Measurements from ENCODE around the gene TMSB4X. TPM values are rescaled to one million over a fixed set of nuclear protein-coding genes. Genes with fewer than 3 reads are reported as not detected.

TMSB4X gene
- total and polyA plus RNA-seq, 2 of the 8 experiments (the other 6 are each of a cell fraction or from before 2014, with no cell fraction given) = 2,063 to 2,112 TPM

- TF ChIP-seq E2F6 (IDR thresholded peaks at IDR 0.05) = no peak
- TF ChIP-seq SAP30 (IDR thresholded peaks at IDR 0.05; ENCODE audit: insufficient read depth, insufficient replicate concordance, low read length) = no peak
- TF ChIP-seq NANOG (IDR thresholded peaks at IDR 0.05; ENCODE audit: insufficient read depth, low read depth, low read length, poor library complexity, severe bottlenecking) = no peak
- no peak for TF ChIP-seq KDM5A (IDR thresholded peaks at IDR 0.05; ENCODE audit: low read length)
- no peak for TF ChIP-seq SP1 (IDR thresholded peaks at IDR 0.05; ENCODE audit: low read depth, low read length)
Observed at GRCh38 chrX:13014111-13015096, 39.5 kb downstream of the TMSB4X start (continued).

Measured in H1 (cell line).